ENCODE measurements around the gene ABCB6.

Gene ABCB6

DNA sequence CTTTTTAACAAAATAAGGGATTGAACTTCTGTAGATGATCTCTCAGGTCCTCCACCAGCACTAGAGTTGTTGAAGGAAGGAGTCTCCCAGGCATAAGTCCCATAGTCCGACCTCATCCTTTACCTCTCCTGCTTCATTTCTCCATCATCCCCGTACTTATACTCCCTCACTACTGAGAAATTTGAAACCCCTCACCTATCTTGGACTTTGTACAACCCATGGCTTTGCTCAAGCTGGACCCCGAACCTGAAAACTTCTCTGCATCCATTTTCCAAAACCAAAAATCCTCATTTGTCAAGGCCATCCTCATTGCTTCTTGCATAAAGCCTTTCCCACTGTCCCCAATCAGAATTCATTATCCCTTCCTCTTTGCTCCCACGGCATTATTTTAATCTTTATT, 57.7 kb downstream of the ABCB6 start:
- H3K9me3 ChIP-seq (ENCODE audit: control insufficient read depth, low read length): no peaks in the 10 kb centered on the region
- DNase-seq: no peak
- no peaks in the 10 kb centered on the region for H3K79me1 ChIP-seq (replicated peaks; ENCODE audit: low read length, poor library complexity, severe bottlenecking)
- H3K18ac ChIP-seq (ENCODE audit: low read depth in 1 of 2, low read length in 2 of 2): no peak overlapping the region
- no peak overlapping the region for H4K91ac ChIP-seq (ENCODE audit: low read length)
- no peak overlapping the region for H2AK5ac ChIP-seq (ENCODE audit: low read length, severe bottlenecking)
- peaks cover 10 to 17% of the 10 kb centered on the region in 2 experiments for H3K36me3 ChIP-seq (ENCODE audit: control insufficient read depth in 1 of 2, insufficient read depth in 2 of 2, low read depth in 1 of 2, low read length in 2 of 2)
- H3K4me2 ChIP-seq (ENCODE audit: low read length, poor library complexity, severe bottlenecking): peak overlapping the region; percentile 93
- peak overlapping the region in 1 of 2 experiments; percentile 82 for H3K4me3 ChIP-seq (ENCODE audit: insufficient read depth in 1 of 2, low read depth in 1 of 2, low read length in 2 of 2)
- no peak overlapping the region for H2BK120ac ChIP-seq (ENCODE audit: low read depth, low read length)
- no peak overlapping the region for H3K14ac ChIP-seq (ENCODE audit: low read length in 2 of 2)
- no peak overlapping the region for H2BK15ac ChIP-seq (ENCODE audit: low read depth, poor library complexity, severe bottlenecking)
- WGBS: 66% methylated on average over 4 of the region's 4 CpGs
- H3K4ac ChIP-seq (ENCODE audit: low read depth in 1 of 2, low read length in 2 of 2): no peak overlapping the region
- peak overlapping the region; percentile 91 for H3K9ac ChIP-seq (ENCODE audit: low read length)
- no peak overlapping the region for H2BK12ac ChIP-seq (ENCODE audit: low read length in 2 of 2)
- H2AFZ ChIP-seq (ENCODE audit: low read depth, low read length): no peak overlapping the region
- no peak overlapping the region for H3K27ac ChIP-seq (ENCODE audit: low read length, poor library complexity, severe bottlenecking)
- H2BK5ac ChIP-seq (ENCODE audit: low read depth, low read length, poor library complexity, severe bottlenecking): no peak overlapping the region
- peaks cover 3% of the 10 kb centered on the region for H3K4me1 ChIP-seq (ENCODE audit: control insufficient read depth, insufficient read depth, low read depth, low read length)
- no peaks in the 10 kb centered on the region for H3K27me3 ChIP-seq (ENCODE audit: control insufficient read depth in 1 of 2, insufficient read depth in 1 of 2, low read length in 2 of 2)
- no peak overlapping the region for H4K8ac ChIP-seq (ENCODE audit: low read length)
- no peak overlapping the region for H3K23ac ChIP-seq (ENCODE audit: low read length in 2 of 2)

DNA sequence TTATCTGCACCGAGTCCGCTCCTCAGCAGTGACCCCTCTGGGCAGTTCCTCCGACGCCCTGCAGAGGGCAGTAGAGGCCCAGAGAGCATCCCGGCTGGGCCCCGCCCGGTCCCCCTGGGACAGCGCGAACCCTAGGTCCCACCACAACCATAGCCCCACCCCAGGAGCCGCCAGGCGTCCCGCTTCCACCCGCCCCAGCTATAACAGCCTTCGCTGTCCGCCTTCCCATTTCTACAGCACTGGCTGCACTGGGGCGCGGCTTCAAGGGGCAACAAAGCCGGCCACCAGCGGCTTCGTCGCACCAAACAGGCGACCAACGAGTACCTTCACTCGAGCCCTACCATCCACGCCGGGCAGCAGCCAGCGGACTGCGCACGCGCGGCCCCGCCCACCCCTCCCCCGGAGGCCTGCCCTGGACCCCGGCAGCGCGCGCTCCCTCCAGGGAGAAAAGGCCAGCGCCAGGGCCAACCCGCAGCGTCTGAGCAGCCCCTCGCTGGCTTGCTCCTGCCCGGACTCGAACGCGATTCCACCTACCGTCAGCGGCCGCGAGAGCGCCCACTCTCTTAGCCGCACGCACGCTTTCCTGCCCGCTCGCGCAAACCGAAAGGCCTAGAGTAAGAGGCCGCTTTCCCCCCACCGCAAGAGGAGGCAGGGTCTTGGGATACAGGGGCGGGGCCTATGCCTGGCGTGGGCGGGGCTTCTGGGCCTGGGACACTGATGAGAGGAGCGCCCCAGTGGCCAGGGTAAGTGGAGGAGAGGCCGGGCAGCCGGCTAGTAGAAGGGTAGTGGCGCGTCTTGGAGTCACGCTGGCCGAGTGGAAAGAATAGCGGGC, 58.4 kb downstream of the ABCB6 start, which contains the start of gene NHEJ1:
Gene NHEJ1, minus strand, starts transcription at position 630 of the 832 bp plus-strand sequence. CDS start 2,453 bp downstream, outside the sequence.
- peak; percentile 95 for DNase-seq
- Histone ChIP-seq H3K27ac (ENCODE audit: low read length, poor library complexity, severe bottlenecking) (peak within 1 kb of the TSS; percentile 85), H4K91ac (ENCODE audit: low read length) (peak within 1 kb of the TSS; percentile 79), H2BK15ac (ENCODE audit: low read depth, poor library complexity, severe bottlenecking) (peak within 1 kb of the TSS; percentile 62), H2BK120ac (ENCODE audit: low read depth, low read length) (peak within 1 kb of the TSS; percentile 11), H3K79me1 (replicated peaks; ENCODE audit: low read length, poor library complexity, severe bottlenecking) (no peaks in the 10 kb centered on the region), H3K4me3 (ENCODE audit: insufficient read depth in 1 of 2, low read depth in 1 of 2, low read length in 2 of 2) (peak within 1 kb of the TSS; percentile 72 to 82), H3K9me3 (ENCODE audit: control insufficient read depth, low read length) (no peaks in the 10 kb centered on the region), H2BK5ac (ENCODE audit: low read depth, low read length, poor library complexity, severe bottlenecking) (peak within 1 kb of the TSS; percentile 9), H3K27me3 (ENCODE audit: control insufficient read depth in 1 of 2, insufficient read depth in 1 of 2, low read length in 2 of 2) (no peaks in the 10 kb centered on the region), H3K4me2 (ENCODE audit: low read length, poor library complexity, severe bottlenecking) (peak within 1 kb of the TSS; percentile 93), H3K18ac (ENCODE audit: low read depth in 1 of 2, low read length in 2 of 2) (peak within 1 kb of the TSS; percentile 72 to 95), H3K14ac (ENCODE audit: low read length in 2 of 2) (peak within 1 kb of the TSS in 1 of 2 experiments; percentile 97), H2AFZ (ENCODE audit: low read depth, low read length) (peak within 1 kb of the TSS; percentile 87), H3K9ac (ENCODE audit: low read length) (peak within 1 kb of the TSS; percentile 91), H4K8ac (ENCODE audit: low read length) (peak within 1 kb of the TSS; percentile 90), H3K36me3 (ENCODE audit: control insufficient read depth in 1 of 2, insufficient read depth in 2 of 2, low read depth in 1 of 2, low read length in 2 of 2) (peaks cover 10 to 17% of the 10 kb centered on the region in 2 experiments), H3K4ac (ENCODE audit: low read depth in 1 of 2, low read length in 2 of 2) (peak within 1 kb of the TSS in 1 of 2 experiments; percentile 77), H2AK5ac (ENCODE audit: low read length, severe bottlenecking) (no peak within 1 kb of the TSS), H3K23ac (ENCODE audit: low read length in 2 of 2) (no peak within 1 kb of the TSS), H2BK12ac (ENCODE audit: low read length in 2 of 2) (no peak within 1 kb of the TSS), H3K4me1 (ENCODE audit: control insufficient read depth, insufficient read depth, low read depth, low read length) (peaks cover 3% of the 10 kb centered on the region)
- WGBS: under 1% methylated on average over 59 of the region's 70 CpGs

Data from mesenchymal stem cell (in vitro differentiated cells and primary cell).